ENCODE measurements around the gene PRKCD. TPM values are rescaled to one million over a fixed set of nuclear protein-coding genes. Genes with fewer than 3 reads are reported as not detected.

The PRKCD gene
- total RNA-seq, 1 donor from 2014 or later, result 9.9 TPM

GRCh38 chr3:53215816-53216215, 54.8 kb downstream of the PRKCD start:
- Mint-ChIP-seq H3K27me3 (ENCODE audit: unreplicated experiment) (peaks cover 7% of the 10 kb centered on the region), H3K9me3 (ENCODE audit: unreplicated experiment) (no peaks in the 10 kb centered on the region), H3K4me3 (ENCODE audit: unreplicated experiment) (no peak overlapping the region), H3K27ac (ENCODE audit: unreplicated experiment) (no peak overlapping the region), H3K4me1 (ENCODE audit: unreplicated experiment) (peaks cover 3% of the 10 kb centered on the region), H3K36me3 (ENCODE audit: low read depth, unreplicated experiment) (peaks cover 2% of the 10 kb centered on the region)
- no peak for TF ChIP-seq CTCF (IDR thresholded peaks at IDR 0.05; ENCODE audit: unreplicated experiment)
- DNase-seq (ENCODE audit: low spot score), result no peak

- peaks cover 3% of the 10 kb centered on the region for H3K36me3 Mint-ChIP-seq (ENCODE audit: low read depth, unreplicated experiment)
Observed at GRCh38 chr3:53216723-53217122, 55.7 kb downstream of the PRKCD start.

GRCh38 chr3:53217175-53217574, 56.2 kb downstream of the PRKCD start:
- no peak overlapping the region for H3K27ac Mint-ChIP-seq (ENCODE audit: unreplicated experiment)
- DNase-seq (ENCODE audit: low spot score), result no peak
- H3K27me3 Mint-ChIP-seq (ENCODE audit: unreplicated experiment), result peaks cover 8% of the 10 kb centered on the region
- peaks cover 3% of the 10 kb centered on the region for H3K4me1 Mint-ChIP-seq (ENCODE audit: unreplicated experiment)
- no peaks in the 10 kb centered on the region for H3K9me3 Mint-ChIP-seq (ENCODE audit: unreplicated experiment)
- peaks cover 3% of the 10 kb centered on the region for H3K36me3 Mint-ChIP-seq (ENCODE audit: low read depth, unreplicated experiment)
- H3K4me3 Mint-ChIP-seq (ENCODE audit: unreplicated experiment), result no peak overlapping the region
- TF ChIP-seq CTCF (IDR thresholded peaks at IDR 0.05; ENCODE audit: unreplicated experiment), result no peak

More at GRCh38 chr3:53216723-53217122, 55.7 kb downstream of the PRKCD start:
- H3K4me3 Mint-ChIP-seq (ENCODE audit: unreplicated experiment), result no peak overlapping the region
- no peak overlapping the region for H3K27ac Mint-ChIP-seq (ENCODE audit: unreplicated experiment)
- TF ChIP-seq CTCF (IDR thresholded peaks at IDR 0.05; ENCODE audit: unreplicated experiment), result no peak
- H3K27me3 Mint-ChIP-seq (ENCODE audit: unreplicated experiment), result peaks cover 8% of the 10 kb centered on the region
- H3K4me1 Mint-ChIP-seq (ENCODE audit: unreplicated experiment), result peaks cover 3% of the 10 kb centered on the region
- H3K9me3 Mint-ChIP-seq (ENCODE audit: unreplicated experiment), result no peaks in the 10 kb centered on the region
- DNase-seq (ENCODE audit: low spot score), result no peak

GRCh38 chr3:53218131-53218530, 57.1 kb downstream of the PRKCD start:
- no peak for TF ChIP-seq CTCF (IDR thresholded peaks at IDR 0.05; ENCODE audit: unreplicated experiment)
- no peak for DNase-seq (ENCODE audit: low spot score)
- H3K9me3 Mint-ChIP-seq (ENCODE audit: unreplicated experiment), result no peaks in the 10 kb centered on the region
- H3K4me1 Mint-ChIP-seq (ENCODE audit: unreplicated experiment), result peaks cover 3% of the 10 kb centered on the region
- H3K27ac Mint-ChIP-seq (ENCODE audit: unreplicated experiment), result no peak overlapping the region
- H3K36me3 Mint-ChIP-seq (ENCODE audit: low read depth, unreplicated experiment), result peaks cover 3% of the 10 kb centered on the region
- peaks cover 8% of the 10 kb centered on the region for H3K27me3 Mint-ChIP-seq (ENCODE audit: unreplicated experiment)
- no peak overlapping the region for H3K4me3 Mint-ChIP-seq (ENCODE audit: unreplicated experiment)

GRCh38 chr3:53219895-53220483, 59.0 kb downstream of the PRKCD start:
- H3K27me3 Mint-ChIP-seq (ENCODE audit: unreplicated experiment), result peaks cover 5% of the 10 kb centered on the region
- peak; percentile 86 for TF ChIP-seq CTCF (IDR thresholded peaks at IDR 0.05; ENCODE audit: unreplicated experiment)

More at GRCh38 chr3:53219895-53220483, 59.0 kb downstream of the PRKCD start:
- H3K4me3 Mint-ChIP-seq (ENCODE audit: unreplicated experiment), result no peak overlapping the region
- H3K9me3 Mint-ChIP-seq (ENCODE audit: unreplicated experiment), result no peaks in the 10 kb centered on the region
- peaks cover 3% of the 10 kb centered on the region for H3K4me1 Mint-ChIP-seq (ENCODE audit: unreplicated experiment)
- DNase-seq (ENCODE audit: low spot score), result peak; percentile 96
- H3K36me3 Mint-ChIP-seq (ENCODE audit: low read depth, unreplicated experiment), result peaks cover 3% of the 10 kb centered on the region
- no peak overlapping the region for H3K27ac Mint-ChIP-seq (ENCODE audit: unreplicated experiment)

Measured in endothelial cell (in vitro differentiated cells).